KMS-11 (cell line): Measurements from ENCODE around the gene HMGCS1.
"Not testable (repeated sequence)": the region's sequence is repeated elsewhere in the genome, so short reads cannot be mapped to it uniquely, and the experiment has no call there.

Experiments used
- H2AFZ ChIP-seq: fragments of 200-600 bp; sonication (generic); 2 replicates; pipeline ENCODE4 v1.6.1; 2016; ENCODE audit warnings: antibody characterized with exemption, mixed run types, low read depth
- H3K27ac ChIP-seq: fragments of 200-600 bp; sonication (generic); 2 replicates; pipeline ENCODE4 v1.6.1; 2016; ENCODE audit warnings: mild to moderate bottlenecking, mixed run types
- H3K27me3 ChIP-seq: fragments of 200-600 bp; sonication (generic); 2 replicates; pipeline ENCODE4 v1.6.1; 2017; ENCODE audit warnings: mild to moderate bottlenecking, low read depth, mixed run types, moderate library complexity; ENCODE audit not compliant: insufficient read depth
- H3K36me3 ChIP-seq: fragments of 200-600 bp; sonication (generic); 2 replicates; pipeline ENCODE4 v1.6.1; 2017; ENCODE audit warnings: mild to moderate bottlenecking, mixed run types; ENCODE audit not compliant: insufficient read depth
- H3K4me1 ChIP-seq: fragments of 200-600 bp; sonication (generic); 2 replicates; pipeline ENCODE4 v1.6.1; 2016; ENCODE audit warnings: mild to moderate bottlenecking, low read depth, mixed run types; ENCODE audit not compliant: poor library complexity, severe bottlenecking
- H3K4me2 ChIP-seq: fragments of 200-600 bp; sonication (generic); 2 replicates; pipeline ENCODE4 v1.7.0; 2016; ENCODE audit warnings: mild to moderate bottlenecking, mixed run types
- H3K4me3 ChIP-seq: fragments of 200-600 bp; sonication (generic); IDR thresholded peaks from 2 replicates; pipeline ENCODE4 v1.6.1; 2017; ENCODE audit warnings: low read depth, low read length, mixed read lengths; ENCODE audit not compliant: insufficient read depth
- H3K79me2 ChIP-seq: fragments of 200-600 bp; sonication (generic); 2 replicates; pipeline ENCODE4 v1.6.1; 2016; ENCODE audit warnings: low read depth, mixed run types; ENCODE audit not compliant: insufficient read depth
- H3K9ac ChIP-seq: fragments of 200-600 bp; sonication (generic); 2 replicates; pipeline ENCODE4 v1.6.1; 2016; ENCODE audit warnings: mild to moderate bottlenecking, mixed run types
- H4K20me1 ChIP-seq: fragments of 200-600 bp; sonication (generic); 2 replicates; pipeline ENCODE4 v1.6.1; 2016; ENCODE audit warnings: mild to moderate bottlenecking, mixed run types; ENCODE audit not compliant: insufficient read depth
- CTCF ChIP-seq: fragments of 200-600 bp; sonication (generic); conservative IDR thresholded peaks from 2 replicates; pipeline ENCODE4 v1.6.1; 2017; ENCODE audit warnings: low read depth, mild to moderate bottlenecking, antibody characterized with exemption, low read length, moderate library complexity, mixed read lengths

Gene HMGCS1

DNA sequence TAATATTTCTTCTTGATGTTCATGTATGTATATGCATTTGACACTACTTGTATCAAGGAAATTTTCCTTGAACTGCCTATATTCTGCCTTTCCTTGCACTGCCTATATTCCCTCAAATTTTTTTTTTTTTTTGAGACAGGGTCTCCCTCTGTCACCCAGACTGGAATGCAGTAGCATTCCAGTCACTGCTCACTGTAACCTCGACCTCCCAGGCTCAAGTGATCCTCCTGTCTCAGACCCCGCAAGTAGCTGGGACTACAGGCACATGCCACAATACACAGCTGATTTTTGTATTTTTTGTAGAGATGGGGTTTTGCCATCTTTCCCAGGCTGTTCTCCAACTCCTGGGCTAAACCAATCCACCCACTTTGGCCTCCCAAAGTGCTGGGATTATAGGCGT lies 4.1 kb downstream of the HMGCS1 start:
- Histone ChIP-seq H3K27ac (no peak overlapping the region), H3K4me1 (peaks cover 47% of the 10 kb centered on the region), H3K4me3 (no peak overlapping the region), H4K20me1 (no peaks in the 10 kb centered on the region; the same call in 1 of the 2 replicates), H3K9ac (no peak overlapping the region), H2AFZ (no peak overlapping the region), H3K36me3 (no peaks in the 10 kb centered on the region), H3K27me3 (no peaks in the 10 kb centered on the region), H3K79me2 (peaks cover 63% of the 10 kb centered on the region), H3K4me2 (no peak overlapping the region)
- no peak for TF ChIP-seq CTCF

GRCh38 chr5:43306954-43307353 lies 6.3 kb downstream of the HMGCS1 start:
- not testable (repeated sequence) for H3K4me3 ChIP-seq, H4K20me1 ChIP-seq, H3K36me3 ChIP-seq, H2AFZ ChIP-seq, H3K27ac ChIP-seq, H3K27me3 ChIP-seq, H3K9ac ChIP-seq, H3K4me2 ChIP-seq
- H3K79me2 ChIP-seq = peaks cover 75% of the 10 kb centered on the region
- peaks cover 39% of the 10 kb centered on the region for H3K4me1 ChIP-seq

- no peaks in the 10 kb centered on the region for H3K27me3 ChIP-seq
- H3K9ac ChIP-seq = no peak overlapping the region
- no peak overlapping the region for H3K27ac ChIP-seq
- H3K79me2 ChIP-seq = peaks cover 67% of the 10 kb centered on the region
- H4K20me1 ChIP-seq = no peaks in the 10 kb centered on the region; the same call in 1 of the 2 replicates
- no peak overlapping the region for H3K4me3 ChIP-seq
- no peaks in the 10 kb centered on the region for H3K36me3 ChIP-seq
- H3K4me1 ChIP-seq = peaks cover 30% of the 10 kb centered on the region
- H3K4me2 ChIP-seq = no peak overlapping the region
- TF ChIP-seq CTCF = peak; percentile 63
- H2AFZ ChIP-seq = no peak overlapping the region
These were observed 7.2 kb downstream of the HMGCS1 start for GRCh38 chr5:43305948-43306565.

GRCh38 chr5:43304525-43304924 lies 8.7 kb downstream of the HMGCS1 start:
- no peak overlapping the region for H3K4me3 ChIP-seq
- H3K4me2 ChIP-seq = peak overlapping the region; percentile 25; the same call in 1 of the 2 replicates
- H3K4me1 ChIP-seq = peaks cover 23% of the 10 kb centered on the region
- no peak overlapping the region for H3K27ac ChIP-seq
- no peaks in the 10 kb centered on the region; the same call in 1 of the 2 replicates for H4K20me1 ChIP-seq
- no peak for TF ChIP-seq CTCF
- no peaks in the 10 kb centered on the region for H3K27me3 ChIP-seq
- H3K79me2 ChIP-seq = peaks cover 64% of the 10 kb centered on the region
- no peak overlapping the region for H2AFZ ChIP-seq
- H3K9ac ChIP-seq = no peak overlapping the region
- H3K36me3 ChIP-seq = no peaks in the 10 kb centered on the region

DNA sequence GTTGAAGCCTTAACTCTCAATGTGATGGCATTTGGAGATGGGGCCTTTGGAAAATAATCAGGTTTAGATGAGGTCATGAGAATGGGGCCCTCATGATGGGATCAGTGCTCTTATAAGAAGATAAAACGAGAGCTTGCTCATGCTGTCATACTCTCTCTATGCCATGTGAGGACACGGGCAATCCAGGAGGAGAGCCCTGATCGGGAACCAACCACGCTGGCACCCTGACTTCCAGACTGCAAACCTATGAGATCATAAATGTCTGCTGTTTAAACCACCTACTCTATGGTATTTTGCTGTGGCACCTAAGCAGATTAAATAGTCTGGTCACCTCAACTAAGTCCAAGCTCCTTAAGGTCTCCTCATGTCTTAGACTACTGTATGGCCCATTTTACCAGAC lies 10.0 kb downstream of the HMGCS1 start:
- H3K4me3 ChIP-seq = no peak overlapping the region
- no peak overlapping the region for H3K9ac ChIP-seq
- no peak overlapping the region for H3K4me2 ChIP-seq
- H3K27me3 ChIP-seq = no peaks in the 10 kb centered on the region
- no peaks in the 10 kb centered on the region for H3K36me3 ChIP-seq
- TF ChIP-seq CTCF = no peak
- no peaks in the 10 kb centered on the region; the same call in 1 of the 2 replicates for H4K20me1 ChIP-seq
- no peak overlapping the region for H2AFZ ChIP-seq
- peaks cover 20% of the 10 kb centered on the region for H3K4me1 ChIP-seq
- H3K27ac ChIP-seq = no peak overlapping the region
- H3K79me2 ChIP-seq = peaks cover 51% of the 10 kb centered on the region; the same call in 1 of the 2 replicates
